ENCODE measurements around the gene ARHGAP42.

Gene ARHGAP42

DNA sequence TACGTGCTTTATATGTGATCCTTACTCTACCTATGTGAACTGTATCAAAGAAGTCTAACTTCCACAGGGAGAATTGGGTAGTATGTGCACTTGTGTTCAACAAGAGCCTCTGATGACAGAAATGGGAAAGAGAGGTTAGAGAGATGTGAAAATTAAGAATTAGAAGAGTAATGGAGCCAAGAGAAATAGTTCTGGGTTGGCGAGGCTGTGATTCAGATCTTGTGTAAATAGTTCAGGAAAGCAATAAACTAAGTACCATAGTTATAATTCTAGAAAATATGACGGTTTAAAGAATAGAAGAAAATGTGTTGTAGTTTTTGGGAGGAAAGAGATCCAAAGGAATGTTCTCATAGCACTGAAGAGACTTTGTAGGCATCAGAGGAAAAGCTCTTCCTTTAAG, 112.4 kb downstream of the ARHGAP42 start:
- no peak for DNase-seq (ENCODE audit: low read depth in 2 of 2)

DNA sequence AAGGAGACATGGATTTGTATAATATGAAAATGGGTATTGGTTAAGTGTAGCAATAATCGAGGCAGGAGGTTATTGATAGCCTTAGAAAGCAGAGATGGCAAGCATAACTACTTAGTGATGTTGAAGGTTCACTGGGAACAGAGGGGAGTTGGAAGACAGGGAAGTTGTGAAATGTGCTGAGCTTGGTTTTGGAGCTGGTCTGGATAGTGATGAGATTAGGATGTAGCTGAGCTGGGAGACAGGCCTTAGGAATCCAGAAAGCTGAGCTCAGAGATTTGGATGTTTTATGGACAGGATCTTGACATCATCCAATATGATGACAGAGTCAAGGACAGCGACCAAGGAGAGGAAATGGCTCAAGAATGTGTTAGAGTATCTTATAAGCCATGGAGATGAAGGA, 113.1 kb downstream of the ARHGAP42 start:
- DNase-seq (ENCODE audit: low read depth in 2 of 2), result no peak

DNA sequence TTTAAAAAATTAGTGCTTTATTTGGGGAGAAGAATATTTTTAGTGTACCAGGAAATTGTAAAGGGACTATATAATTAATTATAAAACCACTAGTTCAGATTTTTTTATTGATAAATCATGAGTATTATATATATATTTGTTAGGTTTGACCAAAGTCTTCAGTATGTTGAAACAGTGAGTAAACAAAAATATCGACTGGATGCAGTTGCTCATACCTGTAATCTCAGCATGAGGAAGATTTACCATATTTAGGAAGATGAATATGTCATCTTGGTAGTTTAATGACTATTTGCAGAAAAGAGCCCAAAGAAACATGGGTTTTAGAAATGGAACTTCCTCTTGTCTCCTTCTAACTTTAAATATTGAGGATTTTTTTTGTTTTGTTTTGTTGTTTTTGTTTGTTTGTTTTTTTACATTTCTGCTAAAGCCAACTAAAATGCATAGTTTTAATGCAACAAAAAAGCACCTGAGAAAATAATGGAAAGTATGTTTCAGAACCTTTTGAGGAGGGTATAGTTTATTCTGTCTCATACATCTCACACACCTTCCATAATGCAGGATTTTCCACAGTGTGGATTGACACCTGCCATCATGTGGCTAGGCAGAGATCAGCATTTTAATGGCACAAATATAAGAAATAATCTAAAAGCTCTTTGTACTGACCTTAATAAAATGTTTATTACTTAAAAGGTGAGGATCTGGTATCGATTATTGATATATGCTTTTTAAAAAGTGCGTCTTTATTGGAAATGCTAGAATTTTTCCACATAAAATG, 114.3 kb downstream of the ARHGAP42 start:
- DNase-seq (ENCODE audit: low read depth in 2 of 2), result no peak

DNA sequence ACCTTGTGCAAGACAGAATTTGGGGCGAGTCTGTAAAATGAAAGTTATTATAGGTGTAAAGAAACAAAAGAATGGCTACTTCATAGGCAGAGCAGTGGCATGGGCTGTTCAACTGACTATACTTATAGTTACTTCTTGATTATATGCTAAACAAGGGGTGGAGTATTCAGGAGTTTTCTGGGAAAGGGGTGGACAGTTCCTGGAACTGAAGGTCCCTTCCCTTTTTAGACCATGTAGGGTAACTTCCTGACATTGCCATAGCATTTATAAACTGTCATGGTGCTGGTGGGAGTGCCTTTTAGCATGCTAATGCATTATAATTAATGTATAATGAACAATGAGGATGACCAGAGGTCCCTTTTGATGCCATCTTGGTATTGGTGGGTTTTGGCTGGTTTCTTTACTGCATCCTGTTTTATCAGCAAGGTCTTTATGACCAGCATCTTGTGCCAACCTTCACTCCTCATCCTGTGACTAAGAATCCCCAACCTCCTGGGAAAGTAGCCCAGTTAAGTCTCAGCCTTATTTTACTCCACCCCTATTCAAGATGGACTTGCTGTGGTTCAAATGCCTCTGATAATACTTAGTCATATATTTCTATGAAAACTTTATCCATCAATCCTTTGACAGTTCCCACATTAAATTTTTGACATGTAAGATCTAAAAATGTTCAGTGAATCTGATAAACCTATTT, 118.6 kb downstream of the ARHGAP42 start:
- no peak for DNase-seq (ENCODE audit: low read depth in 2 of 2)

DNA sequence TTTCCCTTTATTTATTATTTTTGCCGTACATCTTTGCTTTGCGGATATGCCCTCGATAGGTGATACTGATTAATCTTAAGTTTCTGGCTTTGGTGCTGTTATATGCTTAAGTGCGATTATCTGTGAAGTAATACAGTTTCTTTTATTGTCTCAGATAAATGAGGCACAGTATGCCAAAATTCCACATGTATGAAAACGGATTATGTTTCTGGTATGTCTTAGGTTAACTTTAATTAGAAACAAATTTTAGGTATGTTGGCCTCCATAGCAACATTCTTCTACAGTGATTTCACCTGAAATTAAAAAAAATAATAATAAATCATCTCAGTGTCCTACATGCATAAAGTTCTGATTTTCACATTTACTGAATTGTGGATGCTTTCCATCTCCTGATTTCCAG, 119.2 kb downstream of the ARHGAP42 start:
- no peak for DNase-seq (ENCODE audit: low read depth in 2 of 2)

DNA sequence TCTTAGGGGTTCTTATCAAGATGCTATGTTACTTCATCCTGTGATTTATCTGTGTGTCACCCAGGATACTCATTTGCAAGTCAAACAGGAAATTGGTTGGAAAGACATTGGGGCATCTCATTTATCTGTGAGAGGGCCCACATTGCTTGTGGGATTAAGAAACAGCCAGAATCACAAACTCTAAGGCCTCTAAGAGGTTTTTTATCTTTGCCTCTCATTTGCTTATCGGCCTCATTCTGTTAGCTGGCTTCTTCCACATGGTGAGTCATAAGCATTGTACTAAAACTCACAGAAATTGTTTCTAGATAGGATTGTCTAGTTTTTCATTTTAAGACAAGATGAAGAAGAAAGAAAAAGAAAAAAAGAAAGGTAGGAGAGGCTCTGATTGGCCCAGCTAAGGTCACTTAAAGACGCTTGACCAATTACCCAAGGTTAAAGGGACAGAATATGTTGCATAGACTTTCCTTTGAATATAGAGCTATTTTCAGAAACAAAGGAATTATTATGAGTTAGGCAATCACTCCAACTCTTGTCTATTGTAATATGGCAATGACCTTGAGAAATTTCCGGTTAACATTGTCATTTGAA, 121.9 kb downstream of the ARHGAP42 start:
- no peak for DNase-seq (ENCODE audit: low read depth in 2 of 2)

DNA sequence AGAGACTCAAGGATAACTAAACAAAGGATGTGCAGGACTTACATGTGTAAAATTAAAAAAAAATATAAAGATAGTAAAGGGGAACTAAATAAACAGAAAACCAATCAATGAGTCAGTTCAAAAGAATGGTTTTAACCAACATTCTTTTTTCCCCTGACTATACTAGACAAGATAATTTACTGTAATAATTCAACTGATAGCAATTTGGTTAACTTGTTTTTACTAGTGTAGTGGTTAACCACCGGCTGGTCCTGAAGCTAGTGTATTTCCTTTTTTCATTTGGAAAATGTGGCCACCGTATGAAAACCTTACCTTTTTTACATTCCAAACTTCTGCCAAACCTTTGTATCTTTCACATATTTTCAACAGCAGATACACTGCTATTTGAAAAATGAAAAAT, 123.1 kb downstream of the ARHGAP42 start:
- DNase-seq (ENCODE audit: low read depth in 2 of 2), result no peak

DNA sequence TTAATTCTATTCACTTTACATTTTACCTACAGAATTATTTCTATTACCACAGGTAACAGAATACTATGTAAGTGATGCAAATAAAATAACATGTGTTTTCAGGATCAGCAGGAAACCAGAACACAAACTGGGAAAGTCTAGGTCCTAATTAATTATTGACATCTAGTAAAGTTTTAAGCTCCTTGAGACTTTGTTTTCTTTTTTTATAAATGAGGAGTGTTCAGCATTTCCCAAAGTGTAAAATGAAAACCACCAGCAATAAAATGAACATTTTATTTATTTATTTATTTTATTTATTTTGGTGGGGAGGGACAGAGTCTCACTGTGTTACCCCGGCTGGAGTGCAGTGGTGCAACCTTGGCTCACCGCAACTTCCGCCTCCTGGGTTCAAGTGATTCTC, 123.6 kb downstream of the ARHGAP42 start:
- DNase-seq (ENCODE audit: low read depth in 2 of 2), result no peak

DNA sequence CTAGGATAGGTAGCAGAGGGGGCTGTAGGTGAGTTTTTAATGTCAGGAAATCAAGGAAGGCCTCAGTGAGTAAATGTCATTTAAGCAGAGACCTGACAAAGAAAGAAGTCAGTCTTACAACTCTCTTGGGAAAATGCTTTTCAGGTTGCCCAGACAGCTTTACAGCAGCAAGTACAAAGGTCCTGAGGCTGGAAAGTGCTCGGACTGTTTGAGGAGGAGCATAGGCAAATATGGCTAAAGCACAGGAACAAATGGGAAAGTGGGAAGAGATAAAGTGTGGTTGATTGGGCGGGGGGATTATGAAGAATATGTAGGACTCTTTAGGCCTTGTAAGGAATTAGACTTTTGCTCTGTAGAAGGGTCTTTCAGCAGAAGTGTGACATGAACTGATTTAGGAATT, 125.4 kb downstream of the ARHGAP42 start:
- no peak for DNase-seq (ENCODE audit: low read depth in 2 of 2)

DNA sequence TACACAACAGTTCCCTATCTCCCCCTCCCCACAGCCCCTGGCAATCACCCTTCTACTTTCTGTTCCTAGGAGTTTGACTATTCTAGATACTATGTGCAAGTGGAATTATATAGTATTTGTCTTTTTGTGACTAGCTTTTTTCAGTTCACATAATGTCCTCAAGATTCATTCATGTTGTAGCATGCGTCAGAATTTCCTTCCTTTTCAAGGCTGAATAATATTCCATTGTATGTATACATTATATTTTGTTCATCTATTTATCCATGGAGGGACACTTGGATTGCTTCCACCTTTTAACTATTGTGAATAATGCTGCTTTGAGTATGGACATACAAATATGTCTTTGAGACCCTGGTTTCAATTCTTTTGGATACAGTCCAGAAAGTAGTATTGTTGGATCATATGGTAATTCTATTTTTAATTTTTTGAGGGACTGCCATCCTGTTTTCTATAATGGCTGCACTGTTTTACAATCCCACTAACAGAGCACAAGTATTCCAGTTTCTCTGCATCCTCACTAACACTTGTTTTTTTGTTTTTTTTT, 128.8 kb downstream of the ARHGAP42 start:
- DNase-seq (ENCODE audit: low read depth in 2 of 2), result no peak

DNA sequence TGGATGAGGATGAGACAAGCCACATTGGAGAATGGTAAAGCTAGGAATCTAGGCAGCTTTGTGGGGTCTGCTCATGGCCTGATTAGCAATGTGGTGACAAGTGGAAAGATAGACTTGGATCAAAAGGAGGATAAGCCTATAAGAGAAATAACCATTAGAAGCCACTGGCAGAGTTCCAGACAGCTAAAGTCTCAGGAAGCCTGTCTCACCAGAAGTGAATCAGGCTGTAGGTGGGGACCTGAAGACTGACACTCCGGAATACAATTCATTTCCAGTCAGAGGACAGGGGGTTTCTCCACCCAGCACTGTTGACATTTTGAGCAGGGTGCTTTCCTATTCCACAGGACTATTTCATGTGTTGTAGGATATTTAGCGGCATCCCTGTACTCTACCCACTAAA, 129.7 kb downstream of the ARHGAP42 start:
- no peak for DNase-seq (ENCODE audit: low read depth in 2 of 2)

DNA sequence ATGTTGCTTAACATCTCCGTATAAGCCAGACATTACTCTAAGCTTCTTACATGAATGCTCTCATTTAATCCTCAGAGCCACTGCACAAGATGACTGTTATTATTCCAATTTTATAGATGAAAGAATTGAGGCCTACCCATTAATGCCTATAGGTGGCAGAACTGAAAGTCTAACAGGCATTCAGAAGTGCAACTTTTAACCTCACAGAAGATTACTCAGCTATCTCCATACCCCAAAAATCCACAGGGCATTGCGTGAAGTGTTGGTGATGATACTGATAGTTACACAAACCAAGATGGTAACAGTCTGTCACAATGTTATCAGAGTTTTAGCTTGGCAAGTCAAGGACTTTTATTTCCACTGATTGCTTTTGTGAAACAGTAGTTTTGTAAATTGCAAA, 130.5 kb downstream of the ARHGAP42 start:
- no peak for DNase-seq (ENCODE audit: low read depth in 2 of 2)

DNA sequence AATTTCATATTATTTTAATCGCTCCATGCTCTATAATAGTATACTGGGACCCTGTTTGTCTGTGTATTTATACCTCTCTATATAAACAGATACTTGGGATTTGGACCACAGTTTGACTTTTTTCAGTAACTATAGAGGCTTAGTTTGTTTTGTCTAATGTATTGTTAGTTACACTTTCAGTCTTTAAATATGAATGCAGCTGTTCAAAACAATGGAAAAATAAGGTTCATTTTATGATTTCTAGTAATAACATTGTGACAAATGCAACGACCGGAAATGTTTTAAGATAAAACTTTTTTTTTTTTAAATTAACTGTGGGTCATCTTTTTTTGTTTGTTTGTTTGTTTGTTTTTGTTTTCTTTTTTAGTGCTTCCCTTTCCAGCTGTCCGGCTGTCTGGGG, 133.5 kb downstream of the ARHGAP42 start:
- no peak for DNase-seq (ENCODE audit: low read depth in 2 of 2)

DNA sequence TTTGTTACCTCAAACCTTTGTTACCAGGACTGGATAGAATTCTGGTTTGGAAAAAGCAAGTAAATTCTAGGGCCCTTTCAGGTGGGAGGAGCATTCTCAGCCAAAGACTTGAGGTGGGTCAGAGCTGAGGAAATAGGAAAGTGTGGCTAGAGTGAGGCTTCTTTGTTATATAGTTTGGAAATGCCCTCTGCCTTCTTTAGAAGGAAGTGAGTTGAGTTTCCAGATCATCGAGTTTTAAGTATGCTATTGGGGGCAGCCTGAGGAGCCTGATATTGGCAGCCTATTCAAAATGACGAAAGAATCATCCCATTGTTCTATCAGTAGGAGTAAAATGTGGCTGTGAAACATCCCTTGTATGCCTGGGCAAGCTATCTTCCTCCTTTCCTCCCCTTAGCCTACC, 134.1 kb downstream of the ARHGAP42 start:
- DNase-seq (ENCODE audit: low read depth in 2 of 2), result no peak

DNA sequence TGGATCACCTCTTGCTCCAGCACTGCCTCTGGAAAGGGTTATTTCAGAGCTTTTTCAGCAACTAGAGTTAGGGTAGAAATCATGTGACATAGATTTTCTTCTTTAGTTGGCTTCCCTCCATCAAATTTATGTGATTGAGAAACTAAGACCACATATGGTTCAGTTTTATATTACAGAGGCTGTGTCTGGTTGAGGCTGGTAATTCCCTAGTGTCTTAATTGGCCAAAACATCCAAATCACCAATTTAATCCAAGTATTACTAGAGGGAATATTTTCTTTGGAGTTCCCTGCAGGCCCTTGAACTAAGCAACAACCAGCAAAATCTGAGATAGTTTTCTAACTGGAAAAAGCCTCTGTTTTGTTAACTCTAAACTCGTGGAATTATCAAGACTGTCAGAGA, 136.3 kb downstream of the ARHGAP42 start:
- DNase-seq (ENCODE audit: low read depth in 2 of 2), result no peak

DNA sequence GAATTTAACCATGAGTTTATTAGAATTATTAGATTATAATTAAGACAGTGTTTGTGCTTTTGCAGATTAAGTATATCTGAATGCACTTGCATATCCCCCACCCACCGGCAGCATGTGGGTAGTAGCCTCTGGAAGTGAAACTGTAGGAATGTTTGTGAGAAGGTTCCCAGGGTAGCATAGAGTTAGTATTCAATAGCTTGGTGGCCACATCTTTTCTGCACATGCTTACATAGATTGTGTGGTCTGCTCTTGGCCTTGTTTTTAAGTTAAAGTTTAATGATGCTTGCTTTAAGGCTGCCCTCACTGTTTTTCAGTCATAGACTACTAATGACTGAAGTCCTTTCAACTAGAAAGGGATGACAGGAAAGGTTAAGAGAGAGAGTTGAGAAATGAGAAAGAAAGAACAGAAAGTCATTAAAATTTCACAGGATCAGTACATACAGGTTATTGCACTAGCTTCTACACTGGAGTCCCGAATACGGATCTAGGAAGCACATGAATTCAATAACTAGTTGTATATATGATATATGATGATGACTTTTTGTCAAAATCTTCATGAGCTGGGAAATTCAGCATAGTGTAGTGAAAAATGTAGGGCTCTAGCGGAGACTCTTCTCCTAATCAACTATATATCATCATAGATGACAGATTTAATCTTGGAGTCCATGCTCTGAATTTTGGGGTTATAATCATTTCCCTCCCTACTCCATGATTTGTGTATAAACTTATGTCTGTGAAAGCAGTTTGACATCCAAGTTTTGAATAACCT, 137.1 kb downstream of the ARHGAP42 start:
- DNase-seq (ENCODE audit: low read depth in 2 of 2), result no peak

DNA sequence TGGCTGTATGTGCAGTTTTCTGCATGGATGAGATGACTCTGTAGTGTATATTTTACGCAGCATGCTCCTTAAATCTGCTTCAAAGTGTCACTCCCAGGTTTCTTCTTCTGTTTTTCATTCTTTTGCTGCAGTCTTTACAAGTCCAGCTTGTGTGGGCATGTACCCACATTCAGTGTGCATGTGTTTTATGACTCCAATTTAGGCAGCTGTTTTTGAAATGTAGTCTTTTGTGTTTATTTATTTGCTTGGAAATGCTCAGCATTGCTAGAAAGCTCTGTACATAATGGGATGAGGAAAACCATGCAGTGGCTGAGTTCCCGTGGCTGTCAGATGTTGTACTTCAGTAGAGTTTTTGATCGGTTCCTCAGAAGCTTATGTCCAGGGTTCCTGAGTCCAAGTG, 138.5 kb downstream of the ARHGAP42 start:
- no peak for DNase-seq (ENCODE audit: low read depth in 2 of 2)

DNA sequence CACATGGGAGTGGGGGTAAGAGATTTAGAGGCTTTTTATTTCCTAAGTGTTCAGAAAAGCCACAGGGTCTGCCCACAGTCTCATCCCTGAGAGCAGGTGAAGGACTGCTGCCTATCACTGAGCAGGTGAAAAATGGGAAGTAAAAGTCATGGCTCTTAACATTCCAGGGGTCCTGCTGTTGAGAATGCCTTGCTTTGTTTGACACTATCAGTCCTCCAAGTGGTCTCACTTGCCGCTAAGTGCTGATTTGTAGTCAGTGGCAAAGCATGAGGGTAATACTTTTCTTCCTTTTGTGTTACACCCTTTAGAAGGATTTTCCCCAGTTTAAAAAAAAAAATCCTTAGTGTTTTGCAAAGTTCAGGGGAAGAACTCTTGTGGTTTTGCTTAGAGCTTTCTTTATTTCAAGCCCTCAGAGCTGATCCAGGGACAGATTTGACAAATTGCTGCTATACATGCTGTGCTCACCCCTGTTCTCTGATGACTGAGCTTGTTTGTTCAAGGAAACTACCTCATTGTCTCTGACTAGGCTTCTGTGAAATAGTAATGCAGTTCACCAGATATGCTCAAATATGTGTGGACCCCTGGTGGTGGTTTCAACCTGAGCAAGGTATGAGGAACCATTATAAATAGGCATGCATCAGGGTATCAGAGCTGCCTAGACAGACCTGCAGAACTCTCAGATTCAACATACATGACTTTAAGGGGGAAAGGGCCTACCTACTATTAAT, 141.0 kb downstream of the ARHGAP42 start:
- no peak for DNase-seq (ENCODE audit: low read depth in 2 of 2)

DNA sequence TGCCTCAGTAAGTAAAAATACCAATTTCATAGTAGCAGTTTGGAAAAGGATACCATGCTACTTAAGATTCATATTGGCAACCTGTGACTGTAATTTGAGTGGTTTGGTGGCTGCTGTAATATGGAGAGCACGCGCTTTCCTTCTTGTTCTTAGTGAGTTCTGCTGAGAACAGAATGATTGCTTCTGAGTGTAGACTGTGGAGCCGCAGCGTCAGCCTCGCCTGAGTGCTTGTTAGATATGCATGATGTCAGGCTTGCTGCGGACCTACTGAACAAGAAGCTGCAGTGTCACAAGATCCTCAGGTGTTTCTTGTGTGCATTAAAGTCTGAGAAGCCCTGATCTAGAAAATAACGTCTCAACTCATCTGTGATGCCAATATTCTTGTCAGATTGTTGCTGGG, 143.2 kb downstream of the ARHGAP42 start:
- no peak for DNase-seq (ENCODE audit: low read depth in 2 of 2)

DNA sequence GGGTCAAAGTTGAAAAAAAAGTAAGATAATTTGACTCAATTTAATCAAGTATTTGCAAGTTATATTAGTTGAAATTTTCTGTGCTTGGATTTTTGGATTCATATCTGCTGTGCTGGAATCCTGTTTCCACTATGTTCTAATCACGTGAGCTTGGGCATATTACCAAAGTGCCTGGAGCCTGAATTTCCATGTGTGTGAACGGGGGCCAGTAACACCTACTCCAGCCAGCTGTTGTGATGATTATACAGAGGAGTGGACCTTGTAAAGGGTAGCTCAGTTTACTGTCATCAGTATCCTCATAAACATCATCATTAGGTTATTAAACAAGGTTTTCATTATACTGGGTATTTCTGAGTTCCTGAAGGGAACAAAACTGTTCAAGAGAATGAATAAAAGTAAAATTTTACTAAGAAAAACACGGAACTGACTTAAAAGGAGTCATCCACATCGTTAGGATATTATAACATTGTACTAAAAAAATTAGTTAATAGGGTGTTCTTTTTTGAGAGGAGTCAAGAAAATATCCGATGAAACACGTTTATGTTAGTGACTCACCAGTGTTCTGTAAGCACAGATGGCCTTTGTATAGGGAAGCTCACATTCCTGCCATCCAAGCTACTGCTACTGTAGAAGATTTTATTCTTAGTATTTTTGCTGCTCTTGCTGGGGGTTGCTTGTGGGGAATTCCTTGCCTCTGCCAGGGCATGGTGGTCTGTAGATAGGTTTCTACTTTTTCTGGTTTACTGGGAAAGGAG, 144.1 kb downstream of the ARHGAP42 start:
- no peak for DNase-seq (ENCODE audit: low read depth in 2 of 2)

Measured in stimulated activated CD4-positive, alpha-beta T cell treated with anti-CD3 and anti-CD28 coated beads, Interleukin-1b, Interleukin-23, amount 100 ng/mL, for 4 hours (primary cell).